Endothelial cell of umbilical vein (primary cell): ENCODE data around the gene UPK3A.

Source experiments
- EZH2 ChIP-seq: IDR thresholded peaks from 2 replicates; pipeline ENCODE4 v1.6.1; 2012; ENCODE audit warnings: borderline replicate concordance, low read depth, mild to moderate bottlenecking, moderate library complexity, low read length, inconsistent platforms; ENCODE audit not compliant: severe bottlenecking
- FOS ChIP-seq: IDR thresholded peaks from 2 replicates; pipeline ENCODE4 v1.6.1; 2011; ENCODE audit warnings: mild to moderate bottlenecking, low read length, moderate library complexity, borderline replicate concordance; ENCODE audit not compliant: insufficient read depth
- GATA2 ChIP-seq: IDR thresholded peaks from 2 replicates; pipeline ENCODE4 v1.7.0; 2011; ENCODE audit warnings: low read depth, mild to moderate bottlenecking, moderate library complexity, mixed read lengths, low read length; ENCODE audit not compliant: insufficient read length, insufficient read depth
- JUN ChIP-seq: IDR thresholded peaks from 2 replicates; pipeline ENCODE4 v1.6.1; 2011; ENCODE audit warnings: borderline replicate concordance, low read depth; ENCODE audit not compliant: insufficient read length, insufficient read depth
- MYC ChIP-seq: IDR thresholded peaks from one replicate; pipeline ENCODE4 v1.6.1; 2011; ENCODE audit warnings: mild to moderate bottlenecking, low read depth, low read length
- POLR2A ChIP-seq: IDR thresholded peaks from 2 replicates; pipeline ENCODE4 v1.6.1; 2012; ENCODE audit warnings: low read depth, mild to moderate bottlenecking, control low read depth, low read length
- POLR2AphosphoS5 ChIP-seq: IDR thresholded peaks from 2 replicates; pipeline ENCODE4 v1.6.1; 2012; ENCODE audit warnings: low read depth, mild to moderate bottlenecking, control low read depth, low read length, moderate library complexity; ENCODE audit not compliant: insufficient read depth
- TF ChIP-seq, protein P1 (sequence below), 2 donors: IDR thresholded peaks; 1 replicate in 1 of 2; 2 replicates in 1 of 2; pipeline ENCODE4 v1.5.1; 2011; ENCODE audit warnings: low read length in 2 of 2, mild to moderate bottlenecking in 2 of 2, moderate library complexity in 2 of 2, control low read depth in 1 of 2, inconsistent platforms in 1 of 2, low read depth in 1 of 2; ENCODE audit not compliant: insufficient read depth in 1 of 2; ENCODE audit errors: extremely low read depth in 1 of 2
- TF ChIP-seq, protein P2 (sequence below): IDR thresholded peaks from 2 replicates; pipeline ENCODE4 v1.6.1; 2011; ENCODE audit not compliant: insufficient read depth, insufficient read length

DNA sequence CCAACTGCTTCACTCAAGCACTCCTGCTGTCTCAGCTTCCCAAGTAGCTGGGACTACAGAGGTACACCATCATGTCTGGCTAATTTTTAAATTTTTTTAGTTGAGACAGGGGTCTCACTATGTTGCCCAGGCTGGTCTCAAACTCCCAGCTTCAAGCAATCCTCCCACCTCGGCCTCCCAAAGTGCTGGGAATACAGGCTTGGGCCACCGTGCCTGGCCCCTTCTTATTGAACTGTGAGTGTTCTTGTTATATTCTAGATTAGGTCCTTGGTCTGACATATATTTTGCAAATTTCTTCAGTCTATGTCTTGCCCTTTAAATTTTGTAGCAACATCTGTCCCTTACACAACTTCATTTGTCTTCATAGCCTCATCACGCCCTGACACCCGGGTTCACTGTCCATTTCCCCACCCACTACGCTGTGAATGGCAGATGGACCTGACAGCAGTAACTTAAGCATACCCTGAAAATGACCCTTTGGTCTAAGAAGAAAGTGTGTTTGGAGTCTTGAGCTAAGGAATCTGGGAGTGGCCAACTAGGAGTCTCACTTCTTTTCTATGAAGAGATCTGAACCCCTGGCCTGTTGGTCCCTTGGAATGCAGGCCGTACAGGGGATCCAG, 20.8 kb downstream of the UPK3A start:
- TF ChIP-seq, protein P1, sequence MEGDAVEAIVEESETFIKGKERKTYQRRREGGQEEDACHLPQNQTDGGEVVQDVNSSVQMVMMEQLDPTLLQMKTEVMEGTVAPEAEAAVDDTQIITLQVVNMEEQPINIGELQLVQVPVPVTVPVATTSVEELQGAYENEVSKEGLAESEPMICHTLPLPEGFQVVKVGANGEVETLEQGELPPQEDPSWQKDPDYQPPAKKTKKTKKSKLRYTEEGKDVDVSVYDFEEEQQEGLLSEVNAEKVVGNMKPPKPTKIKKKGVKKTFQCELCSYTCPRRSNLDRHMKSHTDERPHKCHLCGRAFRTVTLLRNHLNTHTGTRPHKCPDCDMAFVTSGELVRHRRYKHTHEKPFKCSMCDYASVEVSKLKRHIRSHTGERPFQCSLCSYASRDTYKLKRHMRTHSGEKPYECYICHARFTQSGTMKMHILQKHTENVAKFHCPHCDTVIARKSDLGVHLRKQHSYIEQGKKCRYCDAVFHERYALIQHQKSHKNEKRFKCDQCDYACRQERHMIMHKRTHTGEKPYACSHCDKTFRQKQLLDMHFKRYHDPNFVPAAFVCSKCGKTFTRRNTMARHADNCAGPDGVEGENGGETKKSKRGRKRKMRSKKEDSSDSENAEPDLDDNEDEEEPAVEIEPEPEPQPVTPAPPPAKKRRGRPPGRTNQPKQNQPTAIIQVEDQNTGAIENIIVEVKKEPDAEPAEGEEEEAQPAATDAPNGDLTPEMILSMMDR (IDR thresholded peaks at IDR 0.05; ENCODE audit: extremely low read depth in 1 of 2, insufficient read depth in 1 of 2, low read depth in 1 of 2, low read length in 2 of 2) = no peak
- no peak for TF ChIP-seq EZH2
- no peak for TF ChIP-seq JUN
- TF ChIP-seq POLR2A = no peak
- no peak for TF ChIP-seq POLR2AphosphoS5
- TF ChIP-seq, protein P2, sequence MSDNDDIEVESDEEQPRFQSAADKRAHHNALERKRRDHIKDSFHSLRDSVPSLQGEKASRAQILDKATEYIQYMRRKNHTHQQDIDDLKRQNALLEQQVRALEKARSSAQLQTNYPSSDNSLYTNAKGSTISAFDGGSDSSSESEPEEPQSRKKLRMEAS = no peak
- no peak for TF ChIP-seq MYC
- TF ChIP-seq GATA2 = no peak
- TF ChIP-seq FOS = no peak
